Uterus (tissue), 4 donors: ENCODE data around the gene QPCT. TPM values are rescaled to one million over a fixed set of nuclear protein-coding genes. Genes with fewer than 3 reads are reported as not detected.
A peak's percentile ranks its signal among the peaks of the same experiment; 100 is the strongest.
"Not testable (repeated sequence)": the region's sequence is repeated elsewhere in the genome, so short reads cannot be mapped to it uniquely, and the experiment has no call there.

ENCODE experiments used
- DNase-seq, 2 donors: peaks; one replicate each; pipeline ENCODE4 v3.0.0-alpha.2; 2019 to 2020
- H3K27ac ChIP-seq, 2 donors: fragments of 200-600 bp; sonication (generic); 1 replicate in 1 of 2; 2 replicates in 1 of 2; pipeline ENCODE4 v1.5.1; 2016 to 2018
- H3K27me3 ChIP-seq, 2 donors: fragments of 200-600 bp; sonication (generic); one replicate each; pipeline ENCODE4 v1.5.1; 2018 to 2019; ENCODE audit warnings: control low read depth in 1 of 2
- H3K36me3 ChIP-seq, 2 donors: fragments of 200-600 bp; sonication (generic); one replicate each; pipeline ENCODE4 v1.5.1; 2019; ENCODE audit warnings: control low read depth in 1 of 2
- H3K4me1 ChIP-seq, 2 donors: fragments of 200-600 bp; sonication (generic); one replicate each; pipeline ENCODE4 v1.5.1; 2018 to 2019; ENCODE audit warnings: control low read depth in 1 of 2
- H3K4me3 ChIP-seq, 2 donors: fragments of 200-600 bp; sonication (generic); 1 replicate in 1 of 2; 2 replicates in 1 of 2; pipeline ENCODE4 v1.5.1; 2018 to 2019; ENCODE audit warnings: mild to moderate bottlenecking in 1 of 2
- H3K9me3 ChIP-seq, 2 donors: fragments of 200-600 bp; sonication (generic); one replicate each; pipeline ENCODE4 v1.5.1; 2019; ENCODE audit warnings: control low read depth in 1 of 2
- POLR2A ChIP-seq, 2 donors: fragments of 450-650 bp; IDR thresholded peaks; one replicate each; pipeline ENCODE4 v1.6.1; 2016; ENCODE audit warnings: antibody characterized with exemption in 2 of 2, mild to moderate bottlenecking in 1 of 2, moderate library complexity in 1 of 2
- intact Hi-C: fragments of 100-400 bp; cut with DNase I; formaldehyde crosslinking; loops from one replicate; pipeline ENCODE4 v1.15.1; 2023; ENCODE audit warnings: low total_unique reads
- total RNA-seq, 4 donors: library from RNA; depleted of rRNA in 3 of 4; stranded (reverse); fragments of >200 nt in 3 of 4; gene quantifications; one replicate each; pipeline versions ENCODE4 v1.1.0 to v1.2.4, GENCODE V29; 2014 to 2023
- TF ChIP-seq, protein P1 (sequence below), 4 experiments: fragments of 200-600 bp in 2 of 4; fragments of 450-650 bp in 2 of 4; sonication (generic) in 2 of 4; IDR thresholded peaks; one replicate each; pipeline ENCODE4 v1.5.1; 2016 to 2019; ENCODE audit warnings: antibody characterized with exemption in 4 of 4, mild to moderate bottlenecking in 2 of 4, moderate library complexity in 1 of 4
- donor health status: DM: yes; HTN: yes; CAD: no.

The QPCT gene
- total RNA-seq, result 10 to 100 TPM in 2 of 4 donors, 1 to 10 TPM in 2; 4.4 to 46.9 (median 8.7) TPM

DNA sequence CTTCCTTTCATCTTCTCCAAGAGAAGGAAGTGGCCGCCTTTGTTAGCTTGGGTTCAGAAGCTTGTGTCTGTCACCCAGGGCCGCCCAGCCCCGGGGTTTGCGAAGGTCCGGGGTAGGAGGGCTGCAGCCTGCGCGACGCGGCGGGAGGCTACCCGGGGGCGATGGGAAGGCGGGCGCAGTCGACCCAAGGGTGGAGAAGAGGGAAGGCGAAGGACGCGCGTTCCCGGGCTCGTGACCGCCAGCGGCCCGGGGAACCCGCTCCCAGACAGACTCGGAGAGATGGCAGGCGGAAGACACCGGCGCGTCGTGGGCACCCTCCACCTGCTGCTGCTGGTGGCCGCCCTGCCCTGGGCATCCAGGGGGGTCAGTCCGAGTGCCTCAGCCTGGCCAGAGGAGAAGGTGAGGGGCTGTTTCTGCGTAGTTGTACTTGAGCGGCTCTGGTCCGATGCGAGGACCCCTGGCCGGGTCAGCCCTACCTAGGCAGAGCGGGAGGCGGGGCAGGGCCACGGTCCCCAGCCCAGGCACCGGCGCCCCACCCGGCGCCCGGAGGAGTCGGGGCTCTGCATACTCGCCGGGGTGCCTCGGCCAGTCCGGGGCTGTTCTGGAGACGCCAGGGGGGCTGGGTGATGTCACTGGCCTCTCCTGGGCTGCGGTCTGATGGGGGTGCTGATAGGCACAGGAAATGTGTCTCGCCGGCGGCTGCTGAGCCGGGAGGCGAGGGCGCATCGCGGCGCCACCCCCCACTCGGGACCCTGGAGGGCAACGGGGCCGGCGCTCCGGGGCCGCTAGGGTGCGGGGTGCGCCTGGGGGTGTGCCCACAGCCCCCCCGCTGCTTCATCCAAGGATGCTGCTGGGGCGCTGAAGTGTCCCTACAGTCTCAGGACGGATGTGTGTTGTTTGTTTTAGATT, at the start of gene QPCT:
TSS of gene QPCT (plus strand) at position 178 of the 909 bp plus-strand sequence. CDS start at position 280, 102 bp downstream.
- intact Hi-C loops, result no loop called here
- no peaks in the 10 kb centered on the region for H3K4me1 ChIP-seq
- peak within 1 kb of the TSS; percentile 56 to 64 for H3K4me3 ChIP-seq
- H3K27me3 ChIP-seq, result no peaks in the 10 kb centered on the region
- H3K9me3 ChIP-seq, result no peaks in the 10 kb centered on the region
- TF ChIP-seq, protein P1, sequence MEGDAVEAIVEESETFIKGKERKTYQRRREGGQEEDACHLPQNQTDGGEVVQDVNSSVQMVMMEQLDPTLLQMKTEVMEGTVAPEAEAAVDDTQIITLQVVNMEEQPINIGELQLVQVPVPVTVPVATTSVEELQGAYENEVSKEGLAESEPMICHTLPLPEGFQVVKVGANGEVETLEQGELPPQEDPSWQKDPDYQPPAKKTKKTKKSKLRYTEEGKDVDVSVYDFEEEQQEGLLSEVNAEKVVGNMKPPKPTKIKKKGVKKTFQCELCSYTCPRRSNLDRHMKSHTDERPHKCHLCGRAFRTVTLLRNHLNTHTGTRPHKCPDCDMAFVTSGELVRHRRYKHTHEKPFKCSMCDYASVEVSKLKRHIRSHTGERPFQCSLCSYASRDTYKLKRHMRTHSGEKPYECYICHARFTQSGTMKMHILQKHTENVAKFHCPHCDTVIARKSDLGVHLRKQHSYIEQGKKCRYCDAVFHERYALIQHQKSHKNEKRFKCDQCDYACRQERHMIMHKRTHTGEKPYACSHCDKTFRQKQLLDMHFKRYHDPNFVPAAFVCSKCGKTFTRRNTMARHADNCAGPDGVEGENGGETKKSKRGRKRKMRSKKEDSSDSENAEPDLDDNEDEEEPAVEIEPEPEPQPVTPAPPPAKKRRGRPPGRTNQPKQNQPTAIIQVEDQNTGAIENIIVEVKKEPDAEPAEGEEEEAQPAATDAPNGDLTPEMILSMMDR (IDR thresholded peaks at IDR 0.05), result no peak
- peak in 1 of 2 donors; percentile 46 for TF ChIP-seq POLR2A (IDR thresholded peaks at IDR 0.05)
- peak within 1 kb of the TSS; percentile 81 to 87 for H3K27ac ChIP-seq
- DNase-seq, result peak; percentile 61 to 73
- H3K36me3 ChIP-seq, result no peaks in the 10 kb centered on the region

GRCh38 chr2:37294858-37295257, 49.6 kb upstream of the QPCT start:
- H3K27me3 ChIP-seq, H3K4me1 ChIP-seq, H3K36me3 ChIP-seq, H3K9me3 ChIP-seq, DNase-seq, H3K4me3 ChIP-seq, intact Hi-C loops, H3K27ac ChIP-seq: not testable (repeated sequence)

- Histone ChIP-seq H3K4me3 (no peak overlapping the region), H3K27ac (no peak overlapping the region), H3K9me3 (no peaks in the 10 kb centered on the region), H3K27me3 (no peaks in the 10 kb centered on the region), H3K4me1 (no peaks in the 10 kb centered on the region), H3K36me3 (no peaks in the 10 kb centered on the region)
- no peak for DNase-seq
- TF ChIP-seq POLR2A (IDR thresholded peaks at IDR 0.05), result no peak
- TF ChIP-seq, protein P1 (IDR thresholded peaks at IDR 0.05), result no peak
- intact Hi-C loops, result no loop called here
These were observed 48.9 kb upstream of the QPCT start for GRCh38 chr2:37295469-37296073.

DNA sequence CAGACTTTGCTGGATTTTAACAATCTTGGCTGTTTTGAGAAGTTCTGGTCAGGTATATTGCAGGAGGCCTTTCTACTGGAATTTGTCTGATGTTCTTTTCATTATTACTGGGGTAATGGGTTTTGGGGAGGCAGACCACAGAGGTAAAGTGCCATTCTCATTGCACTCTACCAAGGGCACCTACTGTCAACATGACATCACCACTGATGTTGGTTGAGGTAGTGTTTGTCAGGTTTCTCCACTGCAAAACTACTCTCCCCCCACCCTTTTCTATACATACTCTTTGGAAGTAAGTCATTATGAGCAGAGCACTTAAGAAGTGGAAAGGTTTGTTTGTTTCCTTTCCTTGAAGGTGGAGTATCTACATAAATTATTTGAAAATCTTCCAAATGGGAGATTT, 46.8 kb upstream of the QPCT start:
- no peaks in the 10 kb centered on the region for H3K9me3 ChIP-seq
- H3K4me1 ChIP-seq, result no peaks in the 10 kb centered on the region
- no peak overlapping the region for H3K27ac ChIP-seq
- H3K4me3 ChIP-seq, result no peak overlapping the region
- no peaks in the 10 kb centered on the region for H3K27me3 ChIP-seq
- intact Hi-C loops, result no loop called here
- DNase-seq, result no peak
- H3K36me3 ChIP-seq, result no peaks in the 10 kb centered on the region
- no peak for TF ChIP-seq POLR2A (IDR thresholded peaks at IDR 0.05)

GRCh38 chr2:37300146-37300545, 44.3 kb upstream of the QPCT start:
- no peaks in the 10 kb centered on the region for H3K27me3 ChIP-seq
- peaks cover 0 to 3% of the 10 kb centered on the region in 2 donors for H3K4me1 ChIP-seq
- intact Hi-C loops, result no loop called here
- H3K4me3 ChIP-seq, result no peak overlapping the region
- no peak for DNase-seq
- H3K9me3 ChIP-seq, result no peaks in the 10 kb centered on the region
- H3K27ac ChIP-seq, result no peak overlapping the region
- no peaks in the 10 kb centered on the region for H3K36me3 ChIP-seq
- no peak for TF ChIP-seq POLR2A (IDR thresholded peaks at IDR 0.05)
- TF ChIP-seq, protein P1 (IDR thresholded peaks at IDR 0.05), result no peak

DNA sequence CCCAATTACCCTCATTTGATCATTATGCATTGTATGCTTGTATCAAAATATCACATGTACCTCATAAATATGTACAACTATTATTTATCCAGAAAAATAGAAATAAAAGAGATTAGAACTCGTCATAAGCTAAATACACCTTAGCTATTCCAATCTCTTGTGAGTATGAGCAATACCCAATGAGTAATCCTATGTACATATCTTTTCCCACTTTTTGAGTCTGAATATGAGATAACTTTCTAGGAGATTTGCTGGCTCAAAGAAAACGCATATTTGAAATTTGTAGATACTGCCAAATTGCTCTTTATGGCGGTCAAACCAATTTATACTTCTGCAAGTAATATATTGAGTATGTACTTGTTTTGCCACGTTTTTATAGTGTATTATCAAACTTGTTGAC, 43.9 kb upstream of the QPCT start:
- Histone ChIP-seq H3K9me3 (no peaks in the 10 kb centered on the region), H3K4me3 (no peak overlapping the region), H3K27ac (no peak overlapping the region), H3K36me3 (no peaks in the 10 kb centered on the region), H3K4me1 (peaks cover 0 to 4% of the 10 kb centered on the region in 2 donors), H3K27me3 (no peaks in the 10 kb centered on the region)
- TF ChIP-seq, protein P1 (IDR thresholded peaks at IDR 0.05), result no peak
- no peak for TF ChIP-seq POLR2A (IDR thresholded peaks at IDR 0.05)
- intact Hi-C loops, result no loop called here
- DNase-seq, result no peak
